Neural cell (in vitro differentiated cells): ENCODE results near the gene ST8SIA6. TPM values are rescaled to one million over a fixed set of nuclear protein-coding genes. Genes with fewer than 3 reads are reported as not detected.

Experiments
- H2AFZ ChIP-seq: fragments of 200-600, 300-800 bp; sonication (generic), shearing (Covaris generic); 2 replicates; pipeline ENCODE4 v1.6.0; 2014; ENCODE audit warnings: low read depth, mild to moderate bottlenecking, antibody characterized with exemption, low read length, moderate library complexity
- H3F3A ChIP-seq: fragments of 200-600 bp; shearing (Covaris generic); 2 replicates; pipeline ENCODE4 v1.6.1; 2016; ENCODE audit warnings: mild to moderate bottlenecking, moderate library complexity, mixed read lengths, antibody characterized with exemption, low read length; ENCODE audit not compliant: insufficient read depth, poor library complexity, severe bottlenecking
- H3K27ac ChIP-seq: fragments of 200-600, 300-800 bp; sonication (generic), shearing (Covaris generic); 2 replicates; pipeline ENCODE4 v1.5.1; 2014; ENCODE audit warnings: mild to moderate bottlenecking, low read length, moderate library complexity
- H3K27me3 ChIP-seq: fragments of 300-800, 200-600 bp; sonication (generic), shearing (Covaris generic); 2 replicates; pipeline ENCODE4 v1.6.0; 2014; ENCODE audit warnings: mild to moderate bottlenecking, low read depth, low read length, moderate library complexity; ENCODE audit not compliant: insufficient read depth
- H3K36me3 ChIP-seq: fragments of 300-800, 200-600 bp; sonication (generic), shearing (Covaris generic); 2 replicates; pipeline ENCODE4 v1.5.1; 2014; ENCODE audit warnings: mild to moderate bottlenecking, antibody characterized with exemption, low read length, moderate library complexity; ENCODE audit not compliant: insufficient read depth
- H3K4me2 ChIP-seq: fragments of 300-800, 200-600 bp; sonication (generic), shearing (Covaris generic); 2 replicates; pipeline ENCODE4 v1.6.0; 2014; ENCODE audit warnings: mild to moderate bottlenecking, low read length
- H3K4me3 ChIP-seq: fragments of 300-800, 200-600 bp; sonication (generic), shearing (Covaris generic); 2 replicates; pipeline ENCODE4 v1.5.1; 2014; ENCODE audit warnings: mild to moderate bottlenecking, low read length, moderate library complexity
- H3K79me2 ChIP-seq: fragments of 200-600 bp; shearing (Covaris generic); replicated peaks from 2 replicates; pipeline ENCODE4 v1.6.0; 2014; ENCODE audit warnings: mild to moderate bottlenecking, low read length, moderate library complexity; ENCODE audit not compliant: insufficient read depth
- H3K9ac ChIP-seq: fragments of 300-800, 200-600 bp; sonication (generic), shearing (Covaris generic); 2 replicates; pipeline ENCODE4 v1.6.1; 2016; ENCODE audit warnings: mild to moderate bottlenecking, low read length, mixed read lengths
- H3K9me2 ChIP-seq: fragments of 200-600 bp; shearing (Covaris generic); 2 replicates; pipeline ENCODE4 v1.6.1; 2016; ENCODE audit warnings: mild to moderate bottlenecking, low read length, mixed read lengths; ENCODE audit not compliant: insufficient read depth
- H3K9me3 ChIP-seq: fragments of 200-600, 300-800 bp; sonication (generic), shearing (Covaris generic); 2 replicates; pipeline ENCODE4 v1.6.1; 2016; ENCODE audit warnings: mild to moderate bottlenecking, mixed run types, low read length, moderate library complexity, mixed read lengths
- H4K20me1 ChIP-seq: fragments of 200-600 bp; shearing (Covaris generic); 2 replicates; pipeline ENCODE4 v1.6.1; 2016; ENCODE audit warnings: mild to moderate bottlenecking, mixed run types; ENCODE audit not compliant: insufficient read depth
- EP300 ChIP-seq: fragments of 450-650 bp; conservative IDR thresholded peaks from 2 replicates; pipeline ENCODE4 v1.6.1; 2014; ENCODE audit warnings: antibody characterized with exemption, mild to moderate bottlenecking, moderate library complexity; ENCODE audit not compliant: poor library complexity, severe bottlenecking
- EZH2 ChIP-seq: fragments of 200-600, 300-800 bp; shearing (Covaris generic), sonication (generic); IDR thresholded peaks from 2 replicates; pipeline ENCODE4 v1.6.1; 2014; ENCODE audit warnings: antibody characterized with exemption, low read length, borderline replicate concordance, mild to moderate bottlenecking; ENCODE audit not compliant: insufficient read depth, poor library complexity, severe bottlenecking
- SMC3 ChIP-seq: fragments of 450-650 bp; conservative IDR thresholded peaks from 2 replicates; pipeline ENCODE4 v1.6.1; 2014; ENCODE audit warnings: antibody characterized with exemption, mild to moderate bottlenecking, moderate library complexity; ENCODE audit not compliant: poor library complexity
- TAF1 ChIP-seq: IDR thresholded peaks from 2 replicates; pipeline ENCODE4 v1.6.1; 2012; ENCODE audit warnings: low read depth
- polyA plus RNA-seq: library from polyadenylated mRNA; depleted of rRNA; stranded (reverse); fragments of >200 nt; gene quantifications from 2 replicates; pipeline ENCODE4 v1.2.3, GENCODE V29; 2014
- TF ChIP-seq, protein P1 (sequence below): IDR thresholded peaks from 2 replicates; pipeline ENCODE4 v1.6.1; 2012; ENCODE audit warnings: borderline replicate concordance

Gene ST8SIA6
- polyA plus RNA-seq, 1 donor from 2014 or later, result 0.41 TPM

DNA sequence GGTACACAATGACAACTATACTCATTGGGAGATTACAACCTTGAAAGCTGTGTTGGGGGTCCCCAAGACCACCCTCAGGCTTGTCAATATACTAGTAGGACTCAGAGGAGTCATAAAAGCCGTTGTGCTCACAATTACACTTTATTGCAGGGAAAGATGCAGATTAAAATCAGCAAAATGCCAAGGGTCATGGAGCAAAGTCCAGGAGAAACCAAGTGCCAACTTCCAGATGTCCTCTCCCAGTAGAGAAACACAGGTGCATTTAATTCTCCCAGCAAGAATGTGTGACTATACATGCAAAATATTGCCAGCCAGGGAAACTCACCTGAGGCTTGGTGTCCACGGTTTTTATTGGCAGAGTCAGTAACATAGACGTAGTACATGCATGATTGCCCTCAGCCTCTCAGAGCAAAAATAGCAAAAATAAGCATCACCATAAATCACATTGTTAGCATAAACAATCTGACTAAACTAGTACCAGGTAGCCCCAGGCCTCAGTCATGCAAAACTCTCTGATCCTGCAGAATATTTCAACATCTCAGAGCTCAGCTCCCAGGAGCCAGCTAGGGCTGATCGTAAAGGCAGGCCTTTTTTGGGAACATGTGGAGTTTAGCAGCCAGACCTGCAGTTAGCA is 175.7 kb downstream of the ST8SIA6 start:
- no peak for TF ChIP-seq EZH2
- no peak for TF ChIP-seq EP300
- TF ChIP-seq SMC3, result no peak
- Histone ChIP-seq H3K36me3 (no peaks in the 10 kb centered on the region), H3K27ac (no peak overlapping the region), H3K9me3 (peaks cover 8% of the 10 kb centered on the region), H3K4me3 (no peak overlapping the region), H3F3A (no peaks in the 10 kb centered on the region), H3K27me3 (no peaks in the 10 kb centered on the region), H3K4me2 (no peak overlapping the region), H3K79me2 (no peaks in the 10 kb centered on the region), H3K9me2 (no peaks in the 10 kb centered on the region), H2AFZ (no peak overlapping the region), H3K9ac (no peak overlapping the region), H4K20me1 (no peaks in the 10 kb centered on the region)

DNA sequence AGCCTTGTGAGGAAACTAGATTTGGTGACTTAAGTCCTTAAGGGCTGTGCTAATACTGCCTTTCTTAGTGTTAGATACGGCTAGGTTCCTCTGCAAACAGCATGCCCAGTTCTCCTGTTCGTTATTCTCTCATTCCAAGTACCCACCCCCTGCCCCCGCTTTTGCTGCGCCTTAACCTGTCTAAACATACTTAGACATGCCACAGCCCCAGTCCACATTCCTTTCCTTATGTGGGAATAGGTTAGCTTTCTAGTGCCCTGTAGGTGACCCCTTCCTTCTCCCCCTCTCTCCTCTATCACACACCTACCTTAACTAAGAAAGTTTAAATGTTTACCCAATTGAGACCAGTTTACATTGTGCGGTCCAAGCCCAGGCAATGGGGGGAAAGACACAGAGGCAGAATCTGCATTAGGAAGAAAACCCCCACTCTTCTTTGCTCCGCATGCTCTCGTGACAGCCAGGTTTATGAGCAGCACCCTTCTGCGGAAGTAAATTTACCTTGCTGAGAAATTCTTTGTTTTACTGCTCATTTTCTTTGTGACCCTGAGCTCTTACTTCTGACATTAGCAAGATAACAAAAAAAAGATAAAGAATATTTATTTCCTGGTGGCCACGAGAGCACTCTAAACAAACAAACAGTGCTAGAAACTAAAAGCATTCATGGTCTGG is 177.5 kb downstream of the ST8SIA6 start:
- Histone ChIP-seq H3K4me2 (no peak overlapping the region), H3K36me3 (no peaks in the 10 kb centered on the region), H3K79me2 (no peaks in the 10 kb centered on the region), H2AFZ (no peak overlapping the region), H3K27me3 (no peaks in the 10 kb centered on the region), H4K20me1 (no peaks in the 10 kb centered on the region), H3K9ac (no peak overlapping the region), H3F3A (no peaks in the 10 kb centered on the region), H3K4me3 (no peak overlapping the region), H3K27ac (no peak overlapping the region), H3K9me2 (no peaks in the 10 kb centered on the region), H3K9me3 (no peaks in the 10 kb centered on the region)
- TF ChIP-seq EZH2 (no peak), SMC3 (no peak), EP300 (no peak), TAF1 (no peak)
- TF ChIP-seq, protein P1, sequence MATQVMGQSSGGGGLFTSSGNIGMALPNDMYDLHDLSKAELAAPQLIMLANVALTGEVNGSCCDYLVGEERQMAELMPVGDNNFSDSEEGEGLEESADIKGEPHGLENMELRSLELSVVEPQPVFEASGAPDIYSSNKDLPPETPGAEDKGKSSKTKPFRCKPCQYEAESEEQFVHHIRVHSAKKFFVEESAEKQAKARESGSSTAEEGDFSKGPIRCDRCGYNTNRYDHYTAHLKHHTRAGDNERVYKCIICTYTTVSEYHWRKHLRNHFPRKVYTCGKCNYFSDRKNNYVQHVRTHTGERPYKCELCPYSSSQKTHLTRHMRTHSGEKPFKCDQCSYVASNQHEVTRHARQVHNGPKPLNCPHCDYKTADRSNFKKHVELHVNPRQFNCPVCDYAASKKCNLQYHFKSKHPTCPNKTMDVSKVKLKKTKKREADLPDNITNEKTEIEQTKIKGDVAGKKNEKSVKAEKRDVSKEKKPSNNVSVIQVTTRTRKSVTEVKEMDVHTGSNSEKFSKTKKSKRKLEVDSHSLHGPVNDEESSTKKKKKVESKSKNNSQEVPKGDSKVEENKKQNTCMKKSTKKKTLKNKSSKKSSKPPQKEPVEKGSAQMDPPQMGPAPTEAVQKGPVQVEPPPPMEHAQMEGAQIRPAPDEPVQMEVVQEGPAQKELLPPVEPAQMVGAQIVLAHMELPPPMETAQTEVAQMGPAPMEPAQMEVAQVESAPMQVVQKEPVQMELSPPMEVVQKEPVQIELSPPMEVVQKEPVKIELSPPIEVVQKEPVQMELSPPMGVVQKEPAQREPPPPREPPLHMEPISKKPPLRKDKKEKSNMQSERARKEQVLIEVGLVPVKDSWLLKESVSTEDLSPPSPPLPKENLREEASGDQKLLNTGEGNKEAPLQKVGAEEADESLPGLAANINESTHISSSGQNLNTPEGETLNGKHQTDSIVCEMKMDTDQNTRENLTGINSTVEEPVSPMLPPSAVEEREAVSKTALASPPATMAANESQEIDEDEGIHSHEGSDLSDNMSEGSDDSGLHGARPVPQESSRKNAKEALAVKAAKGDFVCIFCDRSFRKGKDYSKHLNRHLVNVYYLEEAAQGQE, result no peak

DNA sequence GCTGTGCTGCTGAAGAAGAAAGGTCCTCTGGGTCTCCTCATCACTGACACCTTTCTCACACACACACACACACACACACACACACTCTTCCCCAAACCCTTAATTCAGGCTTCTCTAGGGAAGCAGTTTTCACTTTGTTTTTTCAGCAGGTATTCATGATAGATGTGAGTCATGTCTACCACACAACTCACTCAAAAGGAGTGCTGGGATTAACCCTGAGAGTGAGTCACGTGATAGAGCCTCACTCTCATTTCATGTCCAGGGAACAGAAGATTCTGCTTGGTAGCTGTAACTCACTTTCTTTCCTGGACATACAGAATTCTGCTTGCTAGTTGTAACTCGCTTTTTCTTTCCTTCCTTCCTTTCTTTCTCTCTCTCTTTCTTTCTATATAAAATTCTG is 181.0 kb downstream of the ST8SIA6 start:
- no peaks in the 10 kb centered on the region for H3K36me3 ChIP-seq
- H3F3A ChIP-seq, result no peaks in the 10 kb centered on the region
- no peak for TF ChIP-seq EP300
- TF ChIP-seq SMC3, result no peak
- no peak for TF ChIP-seq TAF1
- H3K9me2 ChIP-seq, result no peaks in the 10 kb centered on the region
- H3K9me3 ChIP-seq, result no peaks in the 10 kb centered on the region
- no peaks in the 10 kb centered on the region for H3K27me3 ChIP-seq
- no peaks in the 10 kb centered on the region for H3K79me2 ChIP-seq
- no peak overlapping the region for H3K27ac ChIP-seq
- H3K4me2 ChIP-seq, result no peak overlapping the region
- H3K4me3 ChIP-seq, result no peak overlapping the region
- no peak overlapping the region for H2AFZ ChIP-seq
- H4K20me1 ChIP-seq, result no peaks in the 10 kb centered on the region
- no peak overlapping the region for H3K9ac ChIP-seq
